RWPE1 (cell line): ENCODE results near the gene MRC1.

ENCODE experiments used
- CTCF ChIA-PET: fragments of 350-600 bp; sonication (Branson Sonifier 250); formaldehyde crosslinking; extraction: SDS; loops from one replicate; lab custom pipeline; 2021; lab: Yijun Ruan, JAX
- POLR2A ChIA-PET: fragments of 400-600 bp; formaldehyde crosslinking; extraction: SDS; loops from one replicate; lab custom pipeline; 2020; ENCODE audit warnings: antibody characterized with exemption; ENCODE audit not compliant: low non-redundant PET; lab: Yijun Ruan, JAX
- DNase-seq: peaks from one replicate; pipeline ENCODE4 v3.0.0; 2012; ENCODE audit warnings: low spot score
- H3K27ac ChIP-seq: fragments of 450-650 bp; 2 replicates; pipeline ENCODE4 v1.5.1; 2017
- CTCF ChIP-seq: fragments of 450-650 bp; conservative IDR thresholded peaks from 2 replicates; pipeline ENCODE4 v1.5.1; 2017; ENCODE audit warnings: low read depth, mild to moderate bottlenecking

Gene MRC1

GRCh38 chr10:17907641-17908040, 98.5 kb downstream of the MRC1 start:
- POLR2A ChIA-PET: no interaction called here
- no peak overlapping the region for H3K27ac ChIP-seq
- CTCF ChIA-PET: interaction anchor here (0.5 kb wide), 1 partner anchor 186 kb away, joined by 5 read pairs; no protein-coding TSS in a partner anchor
- DNase-seq: no peak
- no peak for TF ChIP-seq CTCF

- ChIA-PET CTCF (interaction anchor here (0.7 to 1.0 kb wide), 4 partner anchors 294 to 477 kb away, joined by 3 read pairs; no protein-coding TSS in a partner anchor), POLR2A (no interaction called here)
- H3K27ac ChIP-seq: no peak overlapping the region
Measured at GRCh38 chr10:17910125-17910789, 101.1 kb downstream of the MRC1 start.

GRCh38 chr10:17912754-17913153, 103.6 kb downstream of the MRC1 start:
- no peak for DNase-seq
- CTCF ChIA-PET: no interaction called here
- POLR2A ChIA-PET: no interaction called here

More at GRCh38 chr10:17910125-17910789, 101.1 kb downstream of the MRC1 start:
- peak; percentile 34 for DNase-seq
- peak; percentile 77 for TF ChIP-seq CTCF

GRCh38 chr10:17913604-17914003, 104.5 kb downstream of the MRC1 start:
- DNase-seq: no peak
- CTCF ChIA-PET: no interaction called here
- H3K27ac ChIP-seq: no peak overlapping the region
- POLR2A ChIA-PET: no interaction called here
- no peak for TF ChIP-seq CTCF

More at GRCh38 chr10:17912754-17913153, 103.6 kb downstream of the MRC1 start:
- no peak for TF ChIP-seq CTCF
- H3K27ac ChIP-seq: no peak overlapping the region

GRCh38 chr10:17914169-17915045, 105.3 kb downstream of the MRC1 start:
- DNase-seq: no peak
- H3K27ac ChIP-seq: no peak overlapping the region
- ChIA-PET POLR2A (no interaction called here), CTCF (no interaction called here)
- no peak for TF ChIP-seq CTCF

- H3K27ac ChIP-seq: no peak overlapping the region
- no peak for TF ChIP-seq CTCF
- CTCF ChIA-PET: no interaction called here
- DNase-seq: no peak
- POLR2A ChIA-PET: no interaction called here
Measured at GRCh38 chr10:17915181-17915580, 106.0 kb downstream of the MRC1 start.
